ENCODE data around the gene CARMIL1.
A peak's percentile ranks its signal among the peaks of the same experiment; 100 is the strongest.

Gene CARMIL1

DNA sequence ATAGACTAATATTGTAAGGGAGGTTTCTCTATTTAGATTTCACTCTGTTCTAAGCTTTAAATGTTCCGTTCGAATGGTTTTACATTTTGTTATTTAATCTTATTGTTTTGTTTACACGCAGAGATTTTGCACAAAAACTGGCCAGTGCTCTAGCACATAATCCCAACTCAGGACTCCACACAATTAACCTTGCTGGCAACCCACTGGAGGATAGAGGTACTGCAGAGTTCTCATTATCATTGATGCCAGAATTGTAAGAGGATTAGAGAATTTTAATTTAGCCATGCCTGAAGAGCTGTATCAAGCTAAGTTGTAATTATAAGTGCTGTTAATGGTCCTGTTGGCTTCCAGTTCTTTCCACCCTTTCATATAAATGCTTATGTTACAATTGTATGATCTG, 193.1 kb downstream of the CARMIL1 start:
- DNase-seq (ENCODE audit: low read depth), result no peak
- no peak overlapping the region for H3K4me3 ChIP-seq (ENCODE audit: low read depth, low read length)
- TF ChIP-seq, protein P1, sequence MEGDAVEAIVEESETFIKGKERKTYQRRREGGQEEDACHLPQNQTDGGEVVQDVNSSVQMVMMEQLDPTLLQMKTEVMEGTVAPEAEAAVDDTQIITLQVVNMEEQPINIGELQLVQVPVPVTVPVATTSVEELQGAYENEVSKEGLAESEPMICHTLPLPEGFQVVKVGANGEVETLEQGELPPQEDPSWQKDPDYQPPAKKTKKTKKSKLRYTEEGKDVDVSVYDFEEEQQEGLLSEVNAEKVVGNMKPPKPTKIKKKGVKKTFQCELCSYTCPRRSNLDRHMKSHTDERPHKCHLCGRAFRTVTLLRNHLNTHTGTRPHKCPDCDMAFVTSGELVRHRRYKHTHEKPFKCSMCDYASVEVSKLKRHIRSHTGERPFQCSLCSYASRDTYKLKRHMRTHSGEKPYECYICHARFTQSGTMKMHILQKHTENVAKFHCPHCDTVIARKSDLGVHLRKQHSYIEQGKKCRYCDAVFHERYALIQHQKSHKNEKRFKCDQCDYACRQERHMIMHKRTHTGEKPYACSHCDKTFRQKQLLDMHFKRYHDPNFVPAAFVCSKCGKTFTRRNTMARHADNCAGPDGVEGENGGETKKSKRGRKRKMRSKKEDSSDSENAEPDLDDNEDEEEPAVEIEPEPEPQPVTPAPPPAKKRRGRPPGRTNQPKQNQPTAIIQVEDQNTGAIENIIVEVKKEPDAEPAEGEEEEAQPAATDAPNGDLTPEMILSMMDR (IDR thresholded peaks at IDR 0.05; ENCODE audit: control insufficient read depth, extremely low read depth, insufficient read depth), result peak; percentile 7; the same call in 1 of the 2 replicates

DNA sequence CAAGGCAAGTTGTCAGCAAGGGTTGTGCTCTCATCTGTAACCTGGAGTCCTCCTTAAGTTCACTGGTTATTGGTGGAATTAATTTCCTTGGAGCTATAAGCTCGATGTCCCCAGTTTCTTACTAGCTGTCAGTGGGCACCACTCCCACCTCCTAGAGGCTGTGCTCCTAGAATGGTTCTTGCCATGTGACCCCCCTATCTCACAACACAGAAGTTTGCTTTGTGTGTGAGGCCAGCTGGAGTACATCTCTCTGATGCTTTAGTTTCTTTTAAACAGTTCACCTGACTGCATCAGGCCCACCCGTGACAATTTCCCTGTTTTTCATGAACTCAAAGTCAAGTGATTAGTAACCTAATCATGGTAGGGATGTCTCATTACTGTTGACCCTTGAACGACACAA, 193.7 kb downstream of the CARMIL1 start:
- H3K4me3 ChIP-seq (ENCODE audit: low read depth, low read length), result no peak overlapping the region
- no peak for DNase-seq (ENCODE audit: low read depth)
- TF ChIP-seq, protein P1 (IDR thresholded peaks at IDR 0.05; ENCODE audit: control insufficient read depth, extremely low read depth, insufficient read depth), result no peak

GRCh38 chr6:25473447-25473846, 194.3 kb downstream of the CARMIL1 start:
- TF ChIP-seq, protein P1 (IDR thresholded peaks at IDR 0.05; ENCODE audit: control insufficient read depth, extremely low read depth, insufficient read depth), result no peak
- no peak overlapping the region for H3K4me3 ChIP-seq (ENCODE audit: low read depth, low read length)
- no peak for DNase-seq (ENCODE audit: low read depth)

DNA sequence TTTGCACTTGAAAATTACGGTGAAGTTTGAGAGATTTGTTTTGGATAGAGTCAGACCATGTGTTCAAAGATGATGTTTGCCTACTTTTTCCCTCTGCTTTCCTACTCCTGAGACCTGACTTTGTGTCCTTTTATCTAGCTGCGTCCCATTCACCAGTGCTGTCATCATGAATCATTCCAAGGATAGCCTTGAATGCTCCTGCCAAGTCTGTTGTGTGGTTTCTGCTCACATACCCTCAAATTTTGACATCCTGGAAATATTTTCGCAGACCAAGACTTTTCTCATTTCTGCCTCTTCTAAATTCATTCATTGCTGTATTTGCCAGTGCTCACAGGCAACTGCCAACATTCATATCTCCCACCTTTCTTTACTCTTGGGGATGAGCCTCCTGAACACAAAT, 197.0 kb downstream of the CARMIL1 start:
- H3K4me3 ChIP-seq (ENCODE audit: low read depth, low read length), result no peak overlapping the region
- no peak for DNase-seq (ENCODE audit: low read depth)
- TF ChIP-seq, protein P1 (IDR thresholded peaks at IDR 0.05; ENCODE audit: control insufficient read depth, extremely low read depth, insufficient read depth), result no peak

GRCh38 chr6:25477006-25477590, 197.9 kb downstream of the CARMIL1 start:
- H3K4me3 ChIP-seq (ENCODE audit: low read depth, low read length), result no peak overlapping the region
- DNase-seq (ENCODE audit: low read depth), result no peak
- TF ChIP-seq, protein P1 (IDR thresholded peaks at IDR 0.05; ENCODE audit: control insufficient read depth, extremely low read depth, insufficient read depth), result no peak

DNA sequence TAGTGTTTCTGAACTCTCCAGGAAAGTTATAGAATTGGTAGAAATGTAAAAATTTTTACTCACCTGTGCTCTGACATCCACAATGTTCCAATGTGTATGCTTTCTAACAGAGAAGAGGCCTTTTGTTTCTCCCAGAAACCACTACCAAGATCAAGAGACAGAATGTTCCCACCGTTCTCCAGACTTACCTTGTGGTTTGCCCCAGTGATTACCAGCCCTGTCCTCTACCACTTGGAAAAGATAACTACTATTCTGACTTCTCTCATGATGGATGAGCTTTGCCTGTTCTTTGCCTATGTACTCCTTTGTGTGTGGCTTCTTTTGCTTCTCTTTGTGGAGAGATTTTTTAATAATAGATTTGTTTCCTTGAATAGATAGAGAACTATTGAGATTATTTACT, 199.8 kb downstream of the CARMIL1 start:
- TF ChIP-seq, protein P1 (IDR thresholded peaks at IDR 0.05; ENCODE audit: control insufficient read depth, extremely low read depth, insufficient read depth), result no peak
- H3K4me3 ChIP-seq (ENCODE audit: low read depth, low read length), result no peak overlapping the region
- no peak for DNase-seq (ENCODE audit: low read depth)

DNA sequence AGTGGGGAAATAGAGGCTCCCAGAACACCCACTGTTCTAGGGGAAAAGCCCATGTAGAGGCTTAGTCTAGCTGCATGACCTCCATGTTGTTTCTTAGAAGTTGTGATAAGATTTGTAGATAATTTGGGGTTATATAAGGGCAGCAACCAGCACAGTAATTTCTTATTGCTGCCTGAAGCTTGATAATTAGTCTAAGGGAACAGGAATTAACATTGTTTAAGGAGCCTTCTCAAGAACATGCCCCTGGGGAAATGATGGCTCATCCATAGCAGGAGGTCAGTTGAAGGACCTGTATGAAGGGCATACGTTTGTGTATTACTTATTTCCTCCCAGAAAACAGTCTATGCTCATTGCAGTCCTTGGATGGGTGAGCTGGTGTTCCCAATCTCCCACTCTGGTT, 202.1 kb downstream of the CARMIL1 start:
- H3K4me3 ChIP-seq (ENCODE audit: low read depth, low read length), result no peak overlapping the region
- DNase-seq (ENCODE audit: low read depth), result no peak
- TF ChIP-seq, protein P1 (IDR thresholded peaks at IDR 0.05; ENCODE audit: control insufficient read depth, extremely low read depth, insufficient read depth), result no peak

Data from LNCaP clone FGC (cell line).